ENCODE results near the gene FALEC.
"Not testable (repeated sequence)": the region's sequence is repeated elsewhere in the genome, so short reads cannot be mapped to it uniquely, and the experiment has no call there.

FALEC gene

DNA sequence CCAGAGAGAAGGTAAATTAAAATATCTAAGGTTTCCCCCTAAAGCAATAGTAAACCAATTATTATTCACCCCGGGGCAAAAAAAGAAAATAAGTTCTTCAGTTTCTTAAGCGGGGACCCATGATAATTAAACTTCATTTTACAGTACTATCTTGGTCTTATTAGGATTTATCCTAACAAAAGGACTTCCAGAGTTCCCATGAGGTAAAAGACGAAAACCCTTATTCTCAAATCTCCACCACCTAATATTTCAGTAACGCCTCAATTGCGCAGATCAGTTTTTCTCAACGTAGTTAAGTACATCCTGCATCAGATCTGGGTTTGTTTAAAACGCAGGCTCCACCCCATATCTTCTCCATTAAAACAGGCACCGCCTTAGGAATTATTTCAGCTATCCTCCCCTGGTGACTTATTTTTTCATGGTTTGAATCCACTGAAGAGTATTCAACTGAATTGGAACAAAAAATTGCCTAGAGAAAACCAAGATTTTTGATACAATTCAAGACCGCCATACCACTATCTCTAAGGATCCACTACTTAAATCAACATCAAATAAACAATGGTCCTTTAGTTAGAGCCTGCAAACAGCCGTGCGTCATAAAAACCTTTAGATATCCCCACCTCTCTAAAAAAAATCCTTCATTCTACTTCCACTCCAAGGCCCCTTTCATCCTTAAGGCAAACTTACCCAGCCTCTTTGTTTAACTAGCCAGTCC lies 62.2 kb downstream of the FALEC start:
- H3K27me3 ChIP-seq (ENCODE audit: insufficient read depth, low read length) = no peaks in the 10 kb centered on the region
- peaks cover 35% of the 10 kb centered on the region for H3K4me1 ChIP-seq (ENCODE audit: insufficient read depth, low read length)
- peak overlapping the region; percentile 99 for H3K9ac ChIP-seq (ENCODE audit: low read depth, low read length)
- H3K9me3 ChIP-seq (ENCODE audit: insufficient read depth, low read depth, low read length) = no peaks in the 10 kb centered on the region
- peak overlapping the region; percentile 100 for H3K27ac ChIP-seq (ENCODE audit: low read depth, low read length)
- 1% methylated on average over 11 of the region's 11 CpGs for WGBS
- H3K4me3 ChIP-seq (ENCODE audit: low read length) = peak overlapping the region; percentile 99
- H3K36me3 ChIP-seq (ENCODE audit: insufficient read depth, low read length) = peaks cover 61% of the 10 kb centered on the region

DNA sequence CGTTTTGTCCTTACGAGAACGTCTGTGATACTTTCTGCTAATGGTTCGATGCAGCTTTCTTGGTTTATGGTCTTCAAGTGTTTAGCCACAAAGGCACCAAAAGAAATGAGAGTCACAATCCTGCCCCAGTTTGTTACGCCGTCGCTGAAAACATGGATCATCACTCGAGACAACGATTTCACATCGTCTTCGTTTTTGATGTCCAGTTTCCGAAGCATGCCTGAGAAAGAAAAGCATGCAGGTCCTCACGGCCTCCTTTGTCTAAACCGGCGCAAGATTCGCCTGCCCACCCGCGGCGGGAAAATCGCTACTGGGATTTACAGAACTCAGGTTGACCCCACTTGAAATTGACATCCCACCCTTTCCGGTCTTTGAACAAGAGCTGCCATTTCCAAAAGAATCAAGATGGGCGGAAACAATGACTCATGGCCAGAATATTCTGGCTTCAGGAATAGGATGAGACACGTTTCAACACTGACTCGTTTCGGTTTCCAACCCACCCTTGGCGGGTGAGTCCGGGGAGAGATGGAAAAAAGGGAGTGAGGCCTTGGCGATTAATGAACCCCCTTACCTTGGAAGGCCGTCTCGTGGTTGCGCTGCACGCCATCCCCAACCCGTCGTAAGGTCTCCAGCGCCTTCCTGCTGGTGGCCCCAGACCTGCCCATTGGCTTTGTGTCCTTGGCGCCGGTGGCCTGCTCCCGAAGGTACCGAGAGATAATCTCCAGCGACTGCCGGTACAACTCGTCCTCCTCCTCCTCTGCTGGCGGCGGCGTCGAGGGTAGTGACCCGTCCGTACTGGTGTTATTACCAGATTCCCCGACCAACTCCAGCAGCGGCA lies 62.9 kb downstream of the FALEC start:
- H3K36me3 ChIP-seq (ENCODE audit: insufficient read depth, low read length) = peaks cover 53% of the 10 kb centered on the region
- peak overlapping the region; percentile 99 for H3K9ac ChIP-seq (ENCODE audit: low read depth, low read length)
- H3K9me3 ChIP-seq (ENCODE audit: insufficient read depth, low read depth, low read length) = no peaks in the 10 kb centered on the region
- WGBS = under 1% methylated on average over 50 of the region's 50 CpGs
- H3K4me3 ChIP-seq (ENCODE audit: low read length) = peak overlapping the region; percentile 99
- no peaks in the 10 kb centered on the region for H3K27me3 ChIP-seq (ENCODE audit: insufficient read depth, low read length)
- H3K4me1 ChIP-seq (ENCODE audit: insufficient read depth, low read length) = peaks cover 27% of the 10 kb centered on the region
- peak overlapping the region; percentile 100 for H3K27ac ChIP-seq (ENCODE audit: low read depth, low read length)

DNA sequence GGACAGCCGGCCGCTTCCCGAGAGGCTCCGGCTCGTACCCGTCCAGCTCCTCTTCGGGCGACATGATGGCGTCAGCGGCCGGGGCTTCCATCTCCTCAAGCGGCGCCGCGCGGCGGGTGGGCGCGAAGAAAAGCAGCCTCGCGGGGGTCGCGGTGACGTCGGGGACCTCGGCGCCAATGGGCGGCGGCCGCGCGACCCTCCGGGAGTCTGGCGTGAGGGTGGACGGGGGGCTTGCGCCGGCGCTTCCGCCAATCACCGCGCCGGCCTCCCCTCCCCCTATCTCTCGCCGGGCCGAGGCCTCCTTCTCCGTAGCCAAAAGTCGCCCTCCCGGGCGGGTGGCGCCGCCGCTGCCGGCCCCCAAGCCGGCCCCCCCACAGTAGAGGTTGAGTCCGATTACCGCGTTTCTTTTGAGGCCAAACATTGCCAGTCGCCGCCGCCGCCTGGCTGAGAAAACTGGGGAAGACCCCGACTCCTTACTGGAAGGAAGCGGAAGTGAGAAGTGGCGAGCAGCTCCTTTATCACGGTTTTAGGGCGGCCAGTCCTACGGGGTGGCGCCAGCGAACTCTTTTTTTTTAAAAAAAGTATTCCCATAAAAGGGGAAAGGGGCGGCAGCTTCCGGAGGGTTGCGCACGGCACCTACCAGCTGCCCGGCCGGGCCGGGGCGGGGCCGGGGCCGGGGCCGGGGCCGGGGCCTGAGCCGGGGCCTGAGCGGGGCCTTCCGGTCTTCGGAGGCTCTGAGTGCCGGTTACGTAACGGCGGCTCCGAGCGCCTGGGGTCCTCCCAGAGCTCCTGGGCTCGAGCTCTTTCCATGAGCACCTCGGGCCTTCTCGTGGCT lies 63.8 kb downstream of the FALEC start, which contains the start of gene MCL1:
Gene MCL1 (minus strand): TSS at position 501 of the 835 bp plus-strand sequence. CDS start 80 bp downstream, at position 421.
- peak within 1 kb of the TSS; percentile 99 for H3K4me3 ChIP-seq (ENCODE audit: low read length)
- H3K9ac ChIP-seq (ENCODE audit: low read depth, low read length) = peak within 1 kb of the TSS; percentile 99
- H3K9me3 ChIP-seq (ENCODE audit: insufficient read depth, low read depth, low read length) = no peaks in the 10 kb centered on the region
- H3K36me3 ChIP-seq (ENCODE audit: insufficient read depth, low read length) = peaks cover 46% of the 10 kb centered on the region
- H3K4me1 ChIP-seq (ENCODE audit: insufficient read depth, low read length) = peaks cover 22% of the 10 kb centered on the region
- WGBS = under 1% methylated on average over 94 of the region's 94 CpGs
- no peaks in the 10 kb centered on the region for H3K27me3 ChIP-seq (ENCODE audit: insufficient read depth, low read length)
- H3K27ac ChIP-seq (ENCODE audit: low read depth, low read length) = peak within 1 kb of the TSS; percentile 100

DNA sequence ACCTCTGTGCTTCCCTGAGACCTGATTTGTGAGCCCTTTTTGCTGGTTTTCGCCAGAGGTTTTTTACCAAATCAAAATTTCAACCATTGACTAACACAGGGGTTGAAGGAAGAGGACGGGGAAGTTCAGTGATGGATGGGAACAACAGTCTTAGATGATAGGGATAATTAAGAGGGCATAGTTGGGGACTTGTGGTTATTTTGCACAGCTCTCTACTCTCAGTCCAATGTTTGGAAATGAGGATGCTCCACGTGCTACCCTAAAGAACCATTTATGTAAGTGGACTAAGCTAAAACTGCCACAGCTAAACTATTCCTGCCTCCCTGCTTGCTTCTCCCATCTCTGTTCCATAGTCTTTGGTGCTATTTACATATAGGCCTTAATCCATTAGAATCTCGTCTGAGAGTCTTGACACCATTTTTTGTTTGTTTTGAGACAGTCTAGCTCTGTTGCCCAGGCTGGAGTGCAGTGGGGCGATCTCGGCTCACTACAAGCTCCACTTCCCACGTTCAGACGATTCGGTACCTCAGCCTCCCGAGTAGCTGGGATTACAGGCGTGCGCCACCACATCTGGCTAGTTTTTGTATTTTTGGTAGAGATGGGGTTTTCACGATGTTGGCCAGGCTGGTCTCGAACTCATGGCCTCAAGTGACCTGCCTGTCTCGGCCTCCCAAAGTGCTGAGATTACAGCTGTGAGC lies 64.5 kb downstream of the FALEC start:
- WGBS = 78% methylated on average over 15 of the region's 15 CpGs
- H3K9me3 ChIP-seq (ENCODE audit: insufficient read depth, low read depth, low read length) = no peaks in the 10 kb centered on the region
- H3K9ac ChIP-seq (ENCODE audit: low read depth, low read length) = peak overlapping the region; percentile 83
- H3K27me3 ChIP-seq (ENCODE audit: insufficient read depth, low read length) = no peaks in the 10 kb centered on the region
- peak overlapping the region; percentile 100 for H3K27ac ChIP-seq (ENCODE audit: low read depth, low read length)
- peak overlapping the region; percentile 60 for H3K4me3 ChIP-seq (ENCODE audit: low read length)
- H3K36me3 ChIP-seq (ENCODE audit: insufficient read depth, low read length) = peaks cover 38% of the 10 kb centered on the region
- H3K4me1 ChIP-seq (ENCODE audit: insufficient read depth, low read length) = peaks cover 14% of the 10 kb centered on the region

DNA sequence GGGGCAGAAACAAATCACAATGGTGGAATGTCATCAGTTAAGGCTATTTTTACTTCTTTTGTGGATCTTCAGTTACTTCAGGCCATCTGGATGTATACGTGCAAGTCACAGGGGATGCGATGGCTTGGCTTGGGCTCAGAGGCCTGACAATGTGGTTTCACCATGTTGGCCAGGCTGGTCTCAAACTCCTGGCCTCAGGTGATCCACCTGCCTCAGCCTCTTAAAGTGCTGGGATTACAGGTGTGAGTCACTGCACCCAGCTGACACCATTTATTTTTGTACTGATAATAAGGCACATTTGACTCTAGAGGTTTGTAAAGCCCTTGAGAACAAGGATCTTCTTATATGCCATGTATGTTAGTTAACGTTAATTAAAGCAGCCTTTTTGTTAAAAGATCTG lies 65.4 kb downstream of the FALEC start:
- H3K27ac ChIP-seq (ENCODE audit: low read depth, low read length); H3K27me3 ChIP-seq (ENCODE audit: insufficient read depth, low read length); H3K9me3 ChIP-seq (ENCODE audit: insufficient read depth, low read depth, low read length); H3K9ac ChIP-seq (ENCODE audit: low read depth, low read length); H3K4me3 ChIP-seq (ENCODE audit: low read length); H3K4me1 ChIP-seq (ENCODE audit: insufficient read depth, low read length): not testable (repeated sequence)
- H3K36me3 ChIP-seq (ENCODE audit: insufficient read depth, low read length) = peaks cover 29% of the 10 kb centered on the region
- 97% methylated on average over 3 of the region's 3 CpGs for WGBS

DNA sequence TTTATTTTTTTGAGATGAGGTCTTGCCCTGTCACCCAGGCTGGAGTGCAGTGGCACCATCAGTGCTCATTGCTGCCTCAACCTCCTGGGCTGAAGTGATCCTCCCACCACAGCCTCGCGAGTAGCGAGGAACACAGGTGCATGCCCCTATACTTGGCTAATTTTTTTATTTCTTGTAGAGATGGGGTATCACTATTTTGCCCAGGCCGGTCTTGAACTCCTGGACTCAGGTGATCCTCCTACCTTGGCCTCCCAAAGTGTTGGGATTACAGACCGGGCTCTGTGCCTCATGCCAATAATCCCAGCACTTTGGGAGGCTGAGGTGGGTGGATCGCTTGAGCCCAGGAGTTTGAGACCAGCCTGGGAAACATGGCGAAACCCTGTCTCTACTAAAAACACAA lies 65.9 kb downstream of the FALEC start:
- H3K4me1 ChIP-seq (ENCODE audit: insufficient read depth, low read length); H3K4me3 ChIP-seq (ENCODE audit: low read length); H3K9me3 ChIP-seq (ENCODE audit: insufficient read depth, low read depth, low read length); H3K27me3 ChIP-seq (ENCODE audit: insufficient read depth, low read length); H3K9ac ChIP-seq (ENCODE audit: low read depth, low read length); H3K27ac ChIP-seq (ENCODE audit: low read depth, low read length): not testable (repeated sequence)
- 96% methylated on average over 7 of the region's 7 CpGs for WGBS
- H3K36me3 ChIP-seq (ENCODE audit: insufficient read depth, low read length) = peaks cover 24% of the 10 kb centered on the region

DNA sequence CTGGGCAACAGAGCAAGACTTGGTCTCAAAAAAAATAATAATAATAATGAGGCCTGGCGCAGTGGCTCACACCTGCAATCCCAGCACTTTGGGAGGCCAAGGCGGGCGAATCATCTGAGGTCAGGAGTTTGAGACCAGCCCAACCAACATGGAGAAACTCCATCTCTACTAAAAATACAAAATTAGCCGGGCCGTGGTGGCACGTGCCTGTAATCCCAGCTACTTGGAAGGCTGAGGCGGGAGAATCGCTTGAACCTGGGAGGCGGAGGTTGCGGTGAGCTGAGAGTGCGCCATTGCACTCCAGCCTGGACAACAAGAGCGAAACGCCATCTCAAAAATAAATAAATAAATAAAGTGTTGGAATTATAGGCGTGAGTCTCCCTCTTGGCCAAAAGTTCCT lies 66.4 kb downstream of the FALEC start:
- H3K9ac ChIP-seq (ENCODE audit: low read depth, low read length); H3K9me3 ChIP-seq (ENCODE audit: insufficient read depth, low read depth, low read length); H3K4me3 ChIP-seq (ENCODE audit: low read length); H3K4me1 ChIP-seq (ENCODE audit: insufficient read depth, low read length); H3K27me3 ChIP-seq (ENCODE audit: insufficient read depth, low read length); H3K27ac ChIP-seq (ENCODE audit: low read depth, low read length): not testable (repeated sequence)
- WGBS = 96% methylated on average over 13 of the region's 14 CpGs
- peaks cover 19% of the 10 kb centered on the region for H3K36me3 ChIP-seq (ENCODE audit: insufficient read depth, low read length)

DNA sequence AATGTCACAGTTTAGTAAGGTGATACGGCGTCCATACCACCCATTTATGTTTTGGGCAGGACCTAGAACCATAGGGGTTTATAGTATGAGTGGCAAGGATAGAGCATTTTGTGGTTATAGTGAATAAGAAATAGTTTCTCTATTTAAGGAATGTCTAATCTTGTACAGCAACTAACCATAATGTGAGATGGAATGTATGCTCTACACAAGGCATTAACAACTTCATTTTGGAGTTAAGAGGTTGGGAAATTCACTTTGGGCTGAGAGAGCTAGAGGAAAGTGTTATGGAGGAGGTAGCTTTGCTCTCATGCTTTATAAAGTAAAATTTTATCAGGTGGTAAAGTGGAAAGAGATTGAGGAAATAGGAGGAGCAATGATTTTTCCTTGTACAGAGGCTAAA lies 66.8 kb downstream of the FALEC start:
- H3K27ac ChIP-seq (ENCODE audit: low read depth, low read length) = no peak overlapping the region
- H3K9me3 ChIP-seq (ENCODE audit: insufficient read depth, low read depth, low read length) = no peaks in the 10 kb centered on the region
- 100% methylated on average over 2 of the region's 2 CpGs for WGBS
- H3K4me3 ChIP-seq (ENCODE audit: low read length) = no peak overlapping the region
- no peak overlapping the region for H3K9ac ChIP-seq (ENCODE audit: low read depth, low read length)
- no peaks in the 10 kb centered on the region for H3K27me3 ChIP-seq (ENCODE audit: insufficient read depth, low read length)
- H3K36me3 ChIP-seq (ENCODE audit: insufficient read depth, low read length) = peaks cover 15% of the 10 kb centered on the region
- H3K4me1 ChIP-seq (ENCODE audit: insufficient read depth, low read length) = 0 out of 2 replicates have a peak, but pooled peaks cover 3% of the 10 kb centered on the region
